Parathyroid adenoma (tissue), 2 donors: ENCODE data around the gene GRID2IP.

Experiments
- H2AFZ ChIP-seq: fragments of 300-600 bp; sonication (generic); one replicate; pipeline ENCODE4 v1.7.0; 2017; ENCODE audit warnings: antibody characterized with exemption, mild to moderate bottlenecking
- H3K27ac ChIP-seq: fragments of 300-600 bp; sonication (generic); one replicate; pipeline ENCODE4 v1.7.0; 2017
- H3K27me3 ChIP-seq: fragments of 300-600 bp; sonication (generic); one replicate; pipeline ENCODE4 v1.7.0; 2017; ENCODE audit warnings: low read length; ENCODE audit not compliant: control insufficient read depth, insufficient read depth
- H3K36me3 ChIP-seq: fragments of 300-600 bp; sonication (generic); one replicate; pipeline ENCODE4 v1.7.0; 2017; ENCODE audit warnings: low read length; ENCODE audit not compliant: control insufficient read depth, insufficient read depth
- H3K4me1 ChIP-seq: fragments of 300-600 bp; sonication (generic); one replicate; pipeline ENCODE4 v1.7.0; 2017; ENCODE audit warnings: control low read depth
- H3K4me2 ChIP-seq: fragments of 300-600 bp; sonication (generic); one replicate; pipeline ENCODE4 v1.7.0; 2017; ENCODE audit warnings: low read length
- H3K4me3 ChIP-seq: fragments of 300-600 bp; sonication (generic); one replicate; pipeline ENCODE4 v1.7.0; 2017; ENCODE audit warnings: low read depth, low read length
- H3K79me2 ChIP-seq: fragments of 300-600 bp; sonication (generic); one replicate; pipeline ENCODE4 v1.7.0; 2017; ENCODE audit warnings: control low read depth
- H3K9ac ChIP-seq: fragments of 300-600 bp; sonication (generic); one replicate; pipeline ENCODE4 v1.7.0; 2017; ENCODE audit warnings: mild to moderate bottlenecking
- H3K9me3 ChIP-seq: fragments of 300-600 bp; sonication (generic); one replicate; pipeline ENCODE4 v1.7.0; 2017; ENCODE audit warnings: low read length; ENCODE audit not compliant: control insufficient read depth
- CTCF ChIP-seq: fragments of 300-600 bp; sonication (generic); IDR thresholded peaks from one replicate; pipeline ENCODE4 v1.7.0; 2017; ENCODE audit warnings: antibody characterized with exemption, mild to moderate bottlenecking
- donor health status: primary hyperparathyroidism.

GRID2IP gene

GRCh38 chr7:6482743-6483119 lies 68.5 kb downstream of the GRID2IP start:
- TF ChIP-seq CTCF: no peak
- peak overlapping the region; percentile 71 for H3K27ac ChIP-seq
- no peaks in the 10 kb centered on the region for H3K36me3 ChIP-seq
- peaks cover 45% of the 10 kb centered on the region for H3K79me2 ChIP-seq
- H3K9me3 ChIP-seq: no peaks in the 10 kb centered on the region
- H3K4me3 ChIP-seq: peak overlapping the region; percentile 82
- peak overlapping the region; percentile 95 for H3K4me2 ChIP-seq
- peak overlapping the region; percentile 73 for H2AFZ ChIP-seq
- no peak overlapping the region for H3K9ac ChIP-seq
- no peaks in the 10 kb centered on the region for H3K27me3 ChIP-seq
- H3K4me1 ChIP-seq: peaks cover 8% of the 10 kb centered on the region

GRCh38 chr7:6482307-6482706 lies 69.0 kb downstream of the GRID2IP start:
- Histone ChIP-seq H3K27me3 (no peaks in the 10 kb centered on the region), H3K36me3 (no peaks in the 10 kb centered on the region), H3K9me3 (no peaks in the 10 kb centered on the region), H3K4me1 (peaks cover 8% of the 10 kb centered on the region), H3K79me2 (peaks cover 49% of the 10 kb centered on the region), H3K27ac (no peak overlapping the region), H2AFZ (no peak overlapping the region), H3K4me2 (no peak overlapping the region), H3K4me3 (no peak overlapping the region), H3K9ac (no peak overlapping the region)
- TF ChIP-seq CTCF: no peak

GRCh38 chr7:6481445-6481844 lies 69.8 kb downstream of the GRID2IP start:
- Histone ChIP-seq H3K4me3 (no peak overlapping the region), H3K79me2 (peaks cover 54% of the 10 kb centered on the region), H3K4me2 (no peak overlapping the region), H3K9me3 (no peaks in the 10 kb centered on the region), H3K4me1 (peaks cover 12% of the 10 kb centered on the region), H3K27ac (no peak overlapping the region), H3K27me3 (no peaks in the 10 kb centered on the region), H2AFZ (no peak overlapping the region), H3K9ac (no peak overlapping the region), H3K36me3 (no peaks in the 10 kb centered on the region)
- TF ChIP-seq CTCF: no peak

GRCh38 chr7:6480323-6480660 lies 71.0 kb downstream of the GRID2IP start:
- H3K79me2 ChIP-seq: peaks cover 59% of the 10 kb centered on the region
- no peaks in the 10 kb centered on the region for H3K9me3 ChIP-seq
- H3K4me2 ChIP-seq: no peak overlapping the region
- no peak overlapping the region for H3K27ac ChIP-seq
- H3K9ac ChIP-seq: no peak overlapping the region
- no peak overlapping the region for H2AFZ ChIP-seq
- no peaks in the 10 kb centered on the region for H3K27me3 ChIP-seq
- no peak for TF ChIP-seq CTCF
- peaks cover 12% of the 10 kb centered on the region for H3K4me1 ChIP-seq
- no peaks in the 10 kb centered on the region for H3K36me3 ChIP-seq
- no peak overlapping the region for H3K4me3 ChIP-seq

GRCh38 chr7:6479067-6479466 lies 72.2 kb downstream of the GRID2IP start:
- H3K27me3 ChIP-seq: no peaks in the 10 kb centered on the region
- no peak overlapping the region for H2AFZ ChIP-seq
- peaks cover 69% of the 10 kb centered on the region for H3K79me2 ChIP-seq
- no peak overlapping the region for H3K9ac ChIP-seq
- H3K4me2 ChIP-seq: no peak overlapping the region
- no peak for TF ChIP-seq CTCF
- no peak overlapping the region for H3K27ac ChIP-seq
- H3K4me3 ChIP-seq: no peak overlapping the region
- H3K36me3 ChIP-seq: no peaks in the 10 kb centered on the region
- peaks cover 10% of the 10 kb centered on the region for H3K4me1 ChIP-seq
- no peaks in the 10 kb centered on the region for H3K9me3 ChIP-seq
